BJ (cell line): ENCODE results near the gene ANKRD22. TPM values are rescaled to one million over a fixed set of nuclear protein-coding genes. Genes with fewer than 3 reads are reported as not detected.

Experiments used
- CTCF ChIA-PET: fragments of 350-600 bp; formaldehyde crosslinking; extraction: SDS; loops from one replicate; lab custom pipeline; 2021; ENCODE audit warnings: antibody characterized with exemption, inconsistent platforms; lab: Yijun Ruan, JAX
- POLR2A ChIA-PET: fragments of 300-600 bp; sonication (Branson Sonifier 250); formaldehyde crosslinking; extraction: SDS; loops from one replicate; lab custom pipeline; 2021; ENCODE audit warnings: antibody characterized with exemption; lab: Charles Lee
- DNase-seq: peaks from one replicate; pipeline ENCODE4 v3.0.0-alpha.2; 2011; ENCODE audit warnings: low read depth
- H3K27me3 ChIP-seq: 2 replicates; pipeline ENCODE4 v1.6.0; 2011; ENCODE audit warnings: low read length; ENCODE audit not compliant: control insufficient read depth, insufficient read depth
- H3K36me3 ChIP-seq: 2 replicates; pipeline ENCODE4 v1.5.1; 2011; ENCODE audit warnings: low read length; ENCODE audit not compliant: control insufficient read depth, insufficient read depth
- H3K4me3 ChIP-seq: 2 replicates; pipeline ENCODE4 v1.5.1; 2011; ENCODE audit warnings: low read depth, mild to moderate bottlenecking, control low read depth, low read length
- CTCF ChIP-seq: IDR thresholded peaks from 2 replicates; pipeline ENCODE4 v1.5.1; 2011; ENCODE audit warnings: low read depth, mild to moderate bottlenecking, control low read depth, inconsistent platforms, low read length, moderate library complexity; ENCODE audit not compliant: insufficient read depth
- polyA plus RNA-seq: library from polyadenylated mRNA; depleted of rRNA; stranded (reverse); fragments of >200 nt; gene quantifications from 2 replicates; pipeline ENCODE4 v1.2.3, GENCODE V29; 2011

The ANKRD22 gene
- polyA plus RNA-seq, 1 experiment: not detected

GRCh38 chr10:88866454-88866853 lies 14.8 kb upstream of the ANKRD22 start:
- CTCF ChIA-PET: no interaction called here
- Histone ChIP-seq H3K4me3 (no peak overlapping the region), H3K27me3 (peaks cover 1% of the 10 kb centered on the region), H3K36me3 (no peaks in the 10 kb centered on the region)
- TF ChIP-seq CTCF: no peak
- DNase-seq: no peak
- POLR2A ChIA-PET: no interaction called here

- ChIA-PET POLR2A (interaction anchor here (0.6 kb wide), 1 partner anchor 10 kb away, joined by 3 read pairs; no protein-coding TSS in a partner anchor), CTCF (interaction anchor here (0.8 to 3.3 kb wide), 4 partner anchors 12 to 55 kb away, joined by 3 to 17 read pairs (median 3); no protein-coding TSS in a partner anchor)
- DNase-seq: no peak
- 0 out of 2 replicates have a peak, but pooled peaks have one; percentile 15 for TF ChIP-seq CTCF
- no peaks in the 10 kb centered on the region for H3K36me3 ChIP-seq
- peaks cover 1% of the 10 kb centered on the region for H3K27me3 ChIP-seq
- H3K4me3 ChIP-seq: no peak overlapping the region
These were observed 13.7 kb upstream of the ANKRD22 start for GRCh38 chr10:88865281-88865876.

- no peak for DNase-seq
- POLR2A ChIA-PET: no interaction called here
- Histone ChIP-seq H3K4me3 (no peak overlapping the region), H3K27me3 (peaks cover 1% of the 10 kb centered on the region), H3K36me3 (no peaks in the 10 kb centered on the region)
- CTCF ChIA-PET: interaction anchor here (1.5 to 3.1 kb wide), 2 partner anchors 25 to 71 kb away, joined by 3 to 9 read pairs; no protein-coding TSS in a partner anchor
- no peak for TF ChIP-seq CTCF
These were observed 9.4 kb upstream of the ANKRD22 start for GRCh38 chr10:88861036-88861435.

GRCh38 chr10:88858491-88858890 lies 6.8 kb upstream of the ANKRD22 start:
- no peak for TF ChIP-seq CTCF
- DNase-seq: no peak

GRCh38 chr10:88857831-88858230 lies 6.2 kb upstream of the ANKRD22 start:
- Histone ChIP-seq H3K4me3 (no peak overlapping the region), H3K36me3 (no peaks in the 10 kb centered on the region), H3K27me3 (no peaks in the 10 kb centered on the region; the same call in 1 of the 2 replicates)
- CTCF ChIA-PET: interaction anchor here (1.1 to 3.2 kb wide), 2 partner anchors 22 to 75 kb away, joined by 4 to 16 read pairs; no protein-coding TSS in a partner anchor
- POLR2A ChIA-PET: no interaction called here
- TF ChIP-seq CTCF: no peak
- no peak for DNase-seq

More at GRCh38 chr10:88858491-88858890, 6.8 kb upstream of the ANKRD22 start:
- Histone ChIP-seq H3K36me3 (no peaks in the 10 kb centered on the region), H3K4me3 (no peak overlapping the region), H3K27me3 (no peaks in the 10 kb centered on the region; the same call in 1 of the 2 replicates)
- ChIA-PET POLR2A (no interaction called here), CTCF (no interaction called here)
